Peyer's patch (tissue), 4 donors: ENCODE measurements around the gene CTNNBL1. TPM values are rescaled to one million over a fixed set of nuclear protein-coding genes. Genes with fewer than 3 reads are reported as not detected.

ENCODE experiments used
- DNase-seq, 3 donors: peaks; one replicate each; pipeline ENCODE4 v3.0.0-alpha.2; 2017 to 2019
- H3K27ac ChIP-seq, 4 donors: fragments of 200-600 bp; sonication (generic); one replicate each; pipeline ENCODE4 v1.5.1; 2016 to 2019
- H3K27me3 ChIP-seq, 2 donors: fragments of 200-600 bp; sonication (generic); one replicate each; pipeline ENCODE4 v1.5.1; 2019
- H3K36me3 ChIP-seq, 3 donors: fragments of 200-600 bp; sonication (generic); one replicate each; pipeline ENCODE4 v1.5.1; 2016 to 2019
- H3K4me1 ChIP-seq, 4 donors: fragments of 200-600 bp; sonication (generic); one replicate each; pipeline ENCODE4 v1.5.1; 2016 to 2019
- H3K4me3 ChIP-seq, 4 donors: fragments of 200-600 bp; sonication (generic); 1 replicate in 3 of 4; 2 replicates in 1 of 4; pipeline ENCODE4 v1.5.1; 2016 to 2019; ENCODE audit warnings: mild to moderate bottlenecking in 1 of 4
- H3K9me3 ChIP-seq, 4 donors: fragments of 200-600 bp; sonication (generic); one replicate each; pipeline ENCODE4 v1.5.1; 2016 to 2019; ENCODE audit warnings: mild to moderate bottlenecking in 1 of 4
- CTCF ChIP-seq, 6 experiments: fragments of 450-650 bp in 4 of 6; fragments of 200-600 bp in 2 of 6; sonication (generic) in 1 of 6; IDR thresholded peaks; one replicate each; pipeline ENCODE4 v1.5.1; 2017 to 2019; ENCODE audit warnings: antibody characterized with exemption in 6 of 6, mild to moderate bottlenecking in 3 of 6, moderate library complexity in 1 of 6
- POLR2A ChIP-seq, 2 donors: fragments of 450-650 bp; IDR thresholded peaks; one replicate each; pipeline ENCODE4 v1.5.1; 2017; ENCODE audit warnings: antibody characterized with exemption in 2 of 2, mild to moderate bottlenecking in 2 of 2, moderate library complexity in 2 of 2
- total RNA-seq, 4 donors: library from RNA; depleted of rRNA; stranded (reverse); fragments of >200 nt; gene quantifications; one replicate each; pipeline ENCODE4 v1.1.0, GENCODE V29; 2016

The CTNNBL1 gene
- total RNA-seq, 4 donors from 2014 or later, result 16.3 to 30.2 (median 23.6) TPM

- Histone ChIP-seq H3K27ac (no peak overlapping the region), H3K36me3 (peaks cover 0 to 34% (median 0%) of the 10 kb centered on the region in 3 donors), H3K4me3 (no peak overlapping the region), H3K9me3 (no peaks in the 10 kb centered on the region), H3K4me1 (no peaks in the 10 kb centered on the region), H3K27me3 (no peaks in the 10 kb centered on the region)
- no peak for TF ChIP-seq POLR2A (IDR thresholded peaks at IDR 0.05)
- TF ChIP-seq CTCF (IDR thresholded peaks at IDR 0.05), result no peak
- DNase-seq, result no peak
Measured at GRCh38 chr20:37749620-37750403, 56.0 kb downstream of the CTNNBL1 start.

DNA sequence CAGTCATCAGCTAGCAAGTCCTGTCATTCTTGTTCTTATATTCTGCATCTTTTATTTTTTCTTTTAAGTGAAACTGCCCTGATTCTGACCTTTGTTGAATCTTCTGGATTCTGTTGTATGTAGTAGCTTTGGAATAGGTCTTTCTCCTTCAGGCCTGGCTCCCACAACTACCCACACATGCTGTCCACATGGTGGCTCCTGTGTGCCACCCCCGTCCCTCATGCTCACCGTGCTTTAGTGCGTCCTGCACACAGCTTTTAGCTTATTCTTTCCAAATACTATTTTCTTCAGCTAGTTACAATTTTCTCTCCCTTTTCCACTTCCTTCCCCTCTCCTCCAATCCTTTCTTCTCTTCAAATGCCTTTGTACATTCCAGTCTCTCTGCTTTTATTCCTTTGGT lies 61.8 kb downstream of the CTNNBL1 start:
- H3K27me3 ChIP-seq, result no peaks in the 10 kb centered on the region
- H3K9me3 ChIP-seq, result no peaks in the 10 kb centered on the region
- no peak for DNase-seq
- no peaks in the 10 kb centered on the region for H3K4me1 ChIP-seq
- peaks cover 0 to 12% (median 0%) of the 10 kb centered on the region in 3 donors for H3K36me3 ChIP-seq
- H3K27ac ChIP-seq, result no peak overlapping the region
- no peak overlapping the region for H3K4me3 ChIP-seq
- TF ChIP-seq POLR2A (IDR thresholded peaks at IDR 0.05) (no peak), CTCF (IDR thresholded peaks at IDR 0.05) (no peak)

DNA sequence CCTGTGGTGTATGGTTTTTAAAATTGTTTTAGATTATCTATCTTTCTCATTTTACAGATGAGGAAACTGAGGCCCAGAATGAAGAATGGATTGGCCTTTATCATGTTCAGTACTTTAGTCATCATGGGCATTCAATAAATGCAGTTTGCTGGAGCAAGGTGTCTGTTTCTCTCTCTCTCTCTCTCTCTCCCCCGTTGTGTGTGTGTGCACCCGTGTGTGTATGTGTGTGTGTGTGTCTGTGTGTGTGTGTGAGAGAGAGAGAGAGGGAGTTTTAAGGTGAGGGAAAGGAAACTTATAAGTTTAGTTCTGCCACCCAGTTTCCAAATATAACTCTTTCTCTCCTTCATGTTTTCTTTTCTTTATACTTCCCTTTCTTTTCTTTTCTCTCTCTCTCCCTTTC lies 62.4 kb downstream of the CTNNBL1 start:
- no peaks in the 10 kb centered on the region for H3K9me3 ChIP-seq
- DNase-seq, result no peak
- H3K27ac ChIP-seq, result no peak overlapping the region
- no peaks in the 10 kb centered on the region for H3K4me1 ChIP-seq
- H3K4me3 ChIP-seq, result no peak overlapping the region
- TF ChIP-seq POLR2A (IDR thresholded peaks at IDR 0.05) (no peak), CTCF (IDR thresholded peaks at IDR 0.05) (no peak)
- H3K27me3 ChIP-seq, result no peaks in the 10 kb centered on the region
- peaks cover 0 to 12% (median 0%) of the 10 kb centered on the region in 3 donors for H3K36me3 ChIP-seq

DNA sequence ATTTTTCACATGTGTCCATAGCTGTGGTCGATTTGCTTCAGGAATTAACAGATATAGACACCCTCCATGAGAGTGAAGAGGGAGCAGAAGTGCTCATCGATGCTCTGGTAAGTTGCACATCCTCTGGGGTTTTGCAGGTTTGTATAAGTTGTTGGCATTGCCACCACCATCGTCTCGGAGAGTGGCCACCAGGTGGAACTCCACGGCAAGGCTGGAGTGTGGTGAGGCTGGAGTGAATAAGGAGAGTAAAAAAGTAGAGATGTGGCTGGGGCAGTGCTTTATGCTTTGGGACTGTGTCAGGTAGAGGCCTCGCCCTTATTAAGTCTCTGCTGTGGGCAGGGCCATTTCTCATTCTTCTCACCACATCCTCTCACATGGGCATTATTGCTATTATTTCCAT lies 63.7 kb downstream of the CTNNBL1 start:
- no peak for TF ChIP-seq POLR2A (IDR thresholded peaks at IDR 0.05)
- peak in 1 of 6 experiments; percentile 16 for TF ChIP-seq CTCF (IDR thresholded peaks at IDR 0.05)
- Histone ChIP-seq H3K36me3 (peaks cover 0 to 12% (median 0%) of the 10 kb centered on the region in 3 donors), H3K4me3 (no peak overlapping the region), H3K27ac (no peak overlapping the region), H3K4me1 (no peaks in the 10 kb centered on the region), H3K9me3 (no peaks in the 10 kb centered on the region), H3K27me3 (no peaks in the 10 kb centered on the region)
- DNase-seq, result peak in 2 of 3 donors; percentile 18 to 47

DNA sequence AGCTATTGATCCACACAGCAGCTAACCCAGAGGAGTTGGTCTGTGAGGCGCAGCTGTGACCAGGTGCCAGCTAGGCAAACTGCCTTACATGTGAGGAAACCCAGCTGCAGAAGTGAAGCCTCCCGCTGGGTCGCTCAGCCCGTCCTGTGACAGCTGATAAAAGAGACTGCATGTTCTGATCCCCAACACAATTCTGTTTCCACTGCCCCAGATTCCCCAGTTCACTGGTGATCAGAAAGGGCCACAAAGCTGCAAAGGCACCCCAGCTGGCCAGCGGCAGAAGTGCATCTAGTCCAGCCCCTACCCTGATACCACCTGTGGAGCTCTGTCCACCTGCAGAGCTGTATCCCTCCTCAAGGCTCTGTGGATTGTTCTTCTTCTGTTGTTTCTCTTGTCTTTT lies 64.5 kb downstream of the CTNNBL1 start:
- H3K36me3 ChIP-seq, result peaks cover 0 to 18% (median 0%) of the 10 kb centered on the region in 3 donors
- no peak overlapping the region for H3K27ac ChIP-seq
- no peaks in the 10 kb centered on the region for H3K27me3 ChIP-seq
- no peaks in the 10 kb centered on the region for H3K9me3 ChIP-seq
- DNase-seq, result peak in 1 of 3 donors; percentile 47
- H3K4me1 ChIP-seq, result no peaks in the 10 kb centered on the region
- TF ChIP-seq CTCF (IDR thresholded peaks at IDR 0.05), result no peak
- no peak for TF ChIP-seq POLR2A (IDR thresholded peaks at IDR 0.05)
- H3K4me3 ChIP-seq, result no peak overlapping the region
